Right renal cortex interstitium (tissue), 3 donors: ENCODE data around the gene FRS3. TPM values are rescaled to one million over a fixed set of nuclear protein-coding genes. Genes with fewer than 3 reads are reported as not detected.

ENCODE experiments used
- DNase-seq, 3 donors: peaks; one replicate each; pipeline ENCODE4 v3.0.0-alpha.2; 2013; ENCODE audit warnings: low read depth in 3 of 3, low spot score in 2 of 3
- polyA plus RNA-seq, 3 donors: library from polyadenylated mRNA; unstranded; fragments of 120-200 nt; gene quantifications; one replicate each; pipeline ENCODE4 v1.2.1, GENCODE V29; 2013; ENCODE audit not compliant: insufficient read length in 3 of 3

Gene FRS3
- polyA plus RNA-seq, 3 donors = 4.2 to 5.0 (median 4.7) TPM

- DNase-seq = no peak
Observed at GRCh38 chr6:41791984-41792383, 12.3 kb upstream of the FRS3 start.

GRCh38 chr6:41791305-41791704 is 11.6 kb upstream of the FRS3 start:
- no peak for DNase-seq

- no peak for DNase-seq
Observed at GRCh38 chr6:41790045-41790444, 10.3 kb upstream of the FRS3 start.

- no peak for DNase-seq
Observed at GRCh38 chr6:41789390-41789724, 9.7 kb upstream of the FRS3 start.

GRCh38 chr6:41787219-41787917 is 7.7 kb upstream of the FRS3 start, which contains the start of gene TOMM6:
TOMM6 (plus strand) TSS chr6:41787694; CDS start chr6:41787698, 4 bp downstream.
- DNase-seq = peak; percentile 91 to 92 (median 92)

GRCh38 chr6:41786451-41787218 is 6.9 kb upstream of the FRS3 start:
- DNase-seq = peak in 2 of 3 donors; percentile 69 to 81

GRCh38 chr6:41785689-41786450 is 6.2 kb upstream of the FRS3 start:
- no peak for DNase-seq

- no peak for DNase-seq
Observed at GRCh38 chr6:41785254-41785653, 5.6 kb upstream of the FRS3 start.

GRCh38 chr6:41784581-41785171 is 5.0 kb upstream of the FRS3 start:
- DNase-seq = no peak

- DNase-seq = no peak
Observed at GRCh38 chr6:41783106-41783780, 3.5 kb upstream of the FRS3 start.

GRCh38 chr6:41781366-41781730 is 1.6 kb upstream of the FRS3 start:
- DNase-seq = no peak

- no peak for DNase-seq
Observed at GRCh38 chr6:41780551-41781365, 1.1 kb upstream of the FRS3 start, which contains the start of gene PRICKLE4. PRICKLE4 (plus strand) TSS chr6:41780782; CDS start chr6:41783474, 2,692 bp downstream.

GRCh38 chr6:41779336-41779735 is 364 bp downstream of the FRS3 start:
- no peak for DNase-seq

- DNase-seq = no peak
Observed at GRCh38 chr6:41778895-41779294, 805 bp downstream of the FRS3 start.

- no peak for DNase-seq
Observed at GRCh38 chr6:41777551-41778285, 2.0 kb downstream of the FRS3 start.

GRCh38 chr6:41775293-41775882 is 4.3 kb downstream of the FRS3 start:
- DNase-seq = no peak

- no peak for DNase-seq
Observed at GRCh38 chr6:41774841-41775240, 4.9 kb downstream of the FRS3 start.
